ENCODE results near the gene GAB2. TPM values are rescaled to one million over a fixed set of nuclear protein-coding genes. Genes with fewer than 3 reads are reported as not detected.

The GAB2 gene
- polyA plus RNA-seq, 2 of the 4 experiments (the other 2 are of a cell fraction) = 2.8 to 4.7 TPM

- Histone ChIP-seq H3K4me1 (no peaks in the 10 kb centered on the region), H3K9me3 (no peaks in the 10 kb centered on the region), H3K4me2 (no peak overlapping the region), H3K4me3 (no peak overlapping the region), H3K27ac (no peak overlapping the region)
- no peak for ATAC-seq
- TF ChIP-seq GATA3 (IDR thresholded peaks at IDR 0.05; ENCODE audit: borderline replicate concordance) = no peak
- TF ChIP-seq SREBF2 (IDR thresholded peaks at IDR 0.05) = no peak
- TF ChIP-seq HMGXB4 (CRISPR knock-in tag; IDR thresholded peaks at IDR 0.05; ENCODE audit: borderline replicate concordance) = no peak
- no peak for TF ChIP-seq RNF2 (IDR thresholded peaks at IDR 0.05; ENCODE audit: borderline replicate concordance, low read depth)
- TF ChIP-seq ESRRA (IDR thresholded peaks at IDR 0.05; ENCODE audit: borderline replicate concordance, low read length) = no peak
- no peak for TF ChIP-seq HOXB5 (CRISPR knock-in tag; IDR thresholded peaks at IDR 0.05)
- TF ChIP-seq RFX5 (IDR thresholded peaks at IDR 0.05) = no peak
- no peak for TF ChIP-seq CHD4 (IDR thresholded peaks at IDR 0.05; ENCODE audit: borderline replicate concordance)
- no peak for TF ChIP-seq RCOR1 (IDR thresholded peaks at IDR 0.05; ENCODE audit: low read depth, low read length)
- CTCF ChIA-PET = interaction anchor here (0.6 to 1.2 kb wide), 2 partner anchors 11 to 264 kb away, joined by 3 read pairs; no protein-coding TSS in a partner anchor
- POLR2A ChIA-PET = no interaction called here
- no peak for DNase-seq (ENCODE audit: low read depth in 1 of 2, low spot score in 1 of 2)
- WGBS (ENCODE audit: missing lambda C conversion rate) = 96% methylated on average over 1 of the region's 1 CpG
- no peak for FAIRE-seq
These were observed 17.5 kb downstream of the GAB2 start for GRCh38 chr11:78400116-78400515.

GRCh38 chr11:78399136-78399535 lies 18.5 kb downstream of the GAB2 start:
- no peak overlapping the region for H3K27ac ChIP-seq
- FAIRE-seq = no peak
- no peak for DNase-seq (ENCODE audit: low read depth in 1 of 2, low spot score in 1 of 2)
- no peaks in the 10 kb centered on the region for H3K9me3 ChIP-seq
- WGBS (ENCODE audit: missing lambda C conversion rate) = 87% methylated on average over 4 of the region's 4 CpGs
- no peak overlapping the region for H3K4me2 ChIP-seq
- TF ChIP-seq HOXA7 (CRISPR knock-in tag; IDR thresholded peaks at IDR 0.05) = no peak
- TF ChIP-seq HMGXB4 (CRISPR knock-in tag; IDR thresholded peaks at IDR 0.05; ENCODE audit: borderline replicate concordance) = no peak
- TF ChIP-seq USF2 (IDR thresholded peaks at IDR 0.05) = no peak
- no peak for TF ChIP-seq RFX5 (IDR thresholded peaks at IDR 0.05)
- TF ChIP-seq NFE2L2 (conservative IDR thresholded peaks at IDR 0.05; ENCODE audit: low read length) = no peak
- TF ChIP-seq HOXB13 (CRISPR knock-in tag; IDR thresholded peaks at IDR 0.05; ENCODE audit: low read depth) = no peak
- TF ChIP-seq JUNB (IDR thresholded peaks at IDR 0.05) = no peak
- TF ChIP-seq ATOH8 (CRISPR knock-in tag; IDR thresholded peaks at IDR 0.05; ENCODE audit: low read depth) = no peak
- no peak for TF ChIP-seq ZSCAN20 (CRISPR knock-in tag; IDR thresholded peaks at IDR 0.05)
- no peak for TF ChIP-seq RCOR1 (IDR thresholded peaks at IDR 0.05; ENCODE audit: low read depth, low read length)
- TF ChIP-seq MAX (IDR thresholded peaks at IDR 0.05) = no peak
- POLR2A ChIA-PET = no interaction called here
- no peaks in the 10 kb centered on the region for H3K4me1 ChIP-seq
- no peak for ATAC-seq
- CTCF ChIA-PET = interaction anchor here (0.6 to 1.2 kb wide), 4 partner anchors 8 to 294 kb away, joined by 3 read pairs; no protein-coding TSS in a partner anchor
- no peak overlapping the region for H3K4me3 ChIP-seq

- FAIRE-seq = no peak
These were observed 18.9 kb downstream of the GAB2 start for GRCh38 chr11:78398715-78399114.

More at GRCh38 chr11:78398715-78399114, 18.9 kb downstream of the GAB2 start:
- ATAC-seq = no peak
- Histone ChIP-seq H3K4me3 (no peak overlapping the region), H3K4me1 (no peaks in the 10 kb centered on the region), H3K4me2 (no peak overlapping the region), H3K27ac (no peak overlapping the region), H3K9me3 (no peaks in the 10 kb centered on the region)
- DNase-seq (ENCODE audit: low read depth in 1 of 2, low spot score in 1 of 2) = no peak
- POLR2A ChIA-PET = no interaction called here
- CTCF ChIA-PET = interaction anchor here (0.6 to 1.2 kb wide), 4 partner anchors 8 to 294 kb away, joined by 3 read pairs; no protein-coding TSS in a partner anchor
- WGBS (ENCODE audit: missing lambda C conversion rate) = 35% methylated on average over 1 of the region's 1 CpG
- no peak for TF ChIP-seq CHD2 (IDR thresholded peaks at IDR 0.05; ENCODE audit: low read length, partially characterized antibody)
